HCT116 (cell line): ENCODE data around the gene OR5A2. TPM values are rescaled to one million over a fixed set of nuclear protein-coding genes. Genes with fewer than 3 reads are reported as not detected.
"Not testable (repeated sequence)": the region's sequence is repeated elsewhere in the genome, so short reads cannot be mapped to it uniquely, and the experiment has no call there.

ENCODE experiments used
- ATAC-seq: fragments of 200-7000 bp; cut with Tn5 transposase; 2 replicates; pipeline ENCODE4 v1.9.1; 2020; ENCODE audit warnings: mild to moderate bottlenecking, moderate library complexity
- BruUV-seq: library from RNA; stranded (reverse); fragments of 400-500 nt; replicated peaks from 2 replicates; lab custom pipeline; 2021; lab: Mats Ljungman, UMichigan
- CTCF ChIA-PET: fragments of 300-600 bp; sonication (Branson Sonifier 250); formaldehyde crosslinking; loops from one replicate; lab custom pipeline; 2021; ENCODE audit warnings: antibody characterized with exemption; lab: Charles Lee
- POLR2A ChIA-PET: fragments of 300-600, 350-600 bp; sonication (Branson Sonifier 250); formaldehyde crosslinking; loops from one replicate; lab custom pipeline; 2021; ENCODE audit warnings: antibody characterized with exemption; lab: Charles Lee
- RAD21 ChIA-PET, 2 experiments: fragments of 300-600 bp; sonication (Branson Sonifier 250); formaldehyde crosslinking; loops; one replicate each; lab custom pipeline; 2023; ENCODE audit warnings: low total read pairs in 2 of 2; ENCODE audit not compliant: uncharacterized antibody in 2 of 2, unreplicated experiment in 2 of 2, low non-redundant PET in 1 of 2; lab: Charles Lee
- DNase-seq: peaks from one replicate; pipeline ENCODE4 v3.0.0-alpha.2; 2010; ENCODE audit warnings: low read depth, low spot score
- H2AFZ ChIP-seq: fragments of 200-600 bp; shearing (Covaris generic), sonication (generic); 2 replicates; pipeline ENCODE4 v1.6.1; 2017; ENCODE audit warnings: low read depth, mixed run types, mixed read lengths, antibody characterized with exemption, low read length; ENCODE audit not compliant: poor library complexity, severe bottlenecking
- H3K27ac ChIP-seq: 2 replicates; pipeline ENCODE4 v1.5.1; 2012; ENCODE audit warnings: low read depth, low read length
- H3K27me3 ChIP-seq: fragments of 200-600 bp; sonication (generic); 2 replicates; pipeline ENCODE4 v1.6.1; 2016; ENCODE audit warnings: mixed run types, low read length, mixed read lengths; ENCODE audit not compliant: insufficient read depth
- H3K36me3 ChIP-seq, 2 experiments: fragments of 200-500 bp in 1 of 2; fragments of 200-600 bp in 1 of 2; sonication (Bioruptor generic) in 1 of 2; sonication (generic) in 1 of 2; 2 replicates each; pipeline versions ENCODE4 v1.5.1 to v1.6.1; 2014 to 2016; ENCODE audit warnings: low read length in 2 of 2, inconsistent platforms in 1 of 2, mixed read lengths in 1 of 2, mixed run types in 1 of 2; ENCODE audit not compliant: insufficient read depth in 2 of 2, control insufficient read depth in 1 of 2
- H3K4me1 ChIP-seq, 2 experiments: fragments of 200-600 bp in 1 of 2; sonication (generic) in 1 of 2; 2 replicates each; pipeline versions ENCODE4 v1.5.1 to v1.6.1; 2012 to 2017; ENCODE audit warnings: low read length in 2 of 2, inconsistent platforms in 1 of 2, mild to moderate bottlenecking in 1 of 2, mixed read lengths in 1 of 2, mixed run types in 1 of 2, moderate library complexity in 1 of 2; ENCODE audit not compliant: insufficient read depth in 2 of 2, control insufficient read depth in 1 of 2
- H3K4me2 ChIP-seq: fragments of 200-600 bp; sonication (generic); 2 replicates; pipeline ENCODE4 v1.6.1; 2017; ENCODE audit warnings: mixed run types, low read length, mixed read lengths
- H3K4me3 ChIP-seq, 2 experiments: fragments of 200-600 bp in 1 of 2; sonication (generic) in 1 of 2; replicated peaks in 1 of 2; 2 replicates each; pipeline ENCODE4 v1.5.1; 2011 to 2016; ENCODE audit warnings: low read length in 2 of 2, control low read depth in 1 of 2, low read depth in 1 of 2, mild to moderate bottlenecking in 1 of 2, mixed read lengths in 1 of 2, mixed run types in 1 of 2
- H3K79me2 ChIP-seq: fragments of 200-600 bp; sonication (generic); 2 replicates; pipeline ENCODE4 v1.6.1; 2017; ENCODE audit warnings: mild to moderate bottlenecking, mixed run types, low read length, moderate library complexity, mixed read lengths; ENCODE audit not compliant: insufficient read depth
- H3K9ac ChIP-seq: fragments of 200-600 bp; sonication (generic); 2 replicates; pipeline ENCODE4 v1.6.1; 2016; ENCODE audit warnings: low read length, mixed read lengths
- H3K9me2 ChIP-seq: fragments of 200-600 bp; sonication (generic), shearing (Covaris generic); 2 replicates; pipeline ENCODE4 v1.6.1; 2017; ENCODE audit warnings: mixed run types, mild to moderate bottlenecking, moderate library complexity; ENCODE audit not compliant: insufficient read depth
- H3K9me3 ChIP-seq, 2 experiments: fragments of 200-500 bp in 1 of 2; fragments of 200-600 bp in 1 of 2; sonication (Bioruptor generic) in 1 of 2; sonication (generic) in 1 of 2; 2 replicates each; pipeline ENCODE4 v1.6.1; 2014 to 2017; ENCODE audit warnings: low read length in 2 of 2, mixed read lengths in 2 of 2, inconsistent platforms in 1 of 2, low read depth in 1 of 2, mild to moderate bottlenecking in 1 of 2, mixed run types in 1 of 2, moderate library complexity in 1 of 2; ENCODE audit not compliant: control insufficient read depth in 1 of 2, insufficient read depth in 1 of 2
- H4K20me1 ChIP-seq: fragments of 200-600 bp; sonication (generic), shearing (Covaris generic); 2 replicates; pipeline ENCODE4 v1.6.1; 2017; ENCODE audit warnings: mixed run types, mild to moderate bottlenecking, moderate library complexity; ENCODE audit not compliant: insufficient read depth
- FOSL1 ChIP-seq: IDR thresholded peaks from 2 replicates; pipeline ENCODE4 v1.6.1; 2012; ENCODE audit warnings: low read depth
- REST ChIP-seq: IDR thresholded peaks from 2 replicates; pipeline ENCODE4 v1.6.1; 2012; ENCODE audit warnings: low read depth
- intact Hi-C: fragments of 100-400 bp; cut with micrococcal nuclease; formaldehyde crosslinking; loops from 2 replicates; pipeline ENCODE4 v1.10.0; 2022
- total RNA-seq: library from RNA; stranded (reverse); gene quantifications from one replicate; pipeline ENCODE4 v1.2.1, GENCODE V29; 2021; ENCODE audit not compliant: unreplicated experiment

Gene OR5A2
- total RNA-seq, 1 experiment from 2014 or later = not detected

GRCh38 chr11:59380263-59381059, 45.8 kb downstream of the OR5A2 start (continued):
- no peak for TF ChIP-seq REST
- TF ChIP-seq FOSL1 = no peak

- BruUV-seq, H3K9me3 ChIP-seq, CTCF ChIA-PET, H2AFZ ChIP-seq, H3K27me3 ChIP-seq, RAD21 ChIA-PET, H3K4me3 ChIP-seq, H4K20me1 ChIP-seq, POLR2A ChIA-PET, H3K27ac ChIP-seq, H3K4me2 ChIP-seq, ATAC-seq, H3K4me1 ChIP-seq, intact Hi-C loops, H3K36me3 ChIP-seq, H3K79me2 ChIP-seq, H3K9ac ChIP-seq, H3K9me2 ChIP-seq, DNase-seq: not testable (repeated sequence)
These were observed 53.9 kb downstream of the OR5A2 start for GRCh38 chr11:59372324-59372723.
